T-cell (primary cell): ENCODE results near the gene AIRE. TPM values are rescaled to one million over a fixed set of nuclear protein-coding genes. Genes with fewer than 3 reads are reported as not detected.
A peak's percentile ranks its signal among the peaks of the same experiment; 100 is the strongest.

ENCODE experiments used
- ATAC-seq, 4 experiments: fragments of 200-7000 bp in 3 of 4; fragments of 150-1000 bp in 1 of 4; cut with Tn5 transposase; replicated peaks in 1 of 4; 1 replicate in 3 of 4; 2 replicates in 1 of 4; pipeline ENCODE4 v1.10.0; 2021; ENCODE audit warnings: moderate library complexity in 3 of 4, mild to moderate bottlenecking in 2 of 4, moderate number of reproducible peaks in 1 of 4
- CTCF ChIA-PET, 2 donors: fragments of 300-600 bp; sonication (Branson Sonifier 250); formaldehyde crosslinking; loops; one replicate each; lab custom pipeline; 2022; ENCODE audit warnings: antibody characterized with exemption in 2 of 2; lab: Charles Lee
- POLR2A ChIA-PET, 2 donors: fragments of 300-600 bp; sonication (Branson Sonifier 250); formaldehyde crosslinking; loops; one replicate each; lab custom pipeline; 2022; ENCODE audit warnings: antibody characterized with exemption in 2 of 2; lab: Charles Lee
- DNase-seq, 35 experiments: peaks; one replicate each; pipeline versions ENCODE4 v3.0.0 to v3.0.0-alpha.2; 2013 to 2023
- H3K27ac ChIP-seq: one replicate; pipeline ENCODE4 v1.5.1; 2013; ENCODE audit warnings: low read length
- H3K27me3 ChIP-seq, 2 experiments: replicated peaks in 1 of 2; 1 replicate in 1 of 2; 2 replicates in 1 of 2; pipeline versions ENCODE4 v1.6.1 to v1.7.0; 2013; ENCODE audit warnings: low read length in 1 of 2, mixed read lengths in 1 of 2; ENCODE audit not compliant: control insufficient read depth in 2 of 2, insufficient read depth in 2 of 2; ENCODE audit errors: extremely low read depth in 1 of 2
- H3K36me3 ChIP-seq, 2 donors: 1 replicate in 1 of 2; 2 replicates in 1 of 2; pipeline versions ENCODE4 v1.6.1 to v1.7.0; 2013; ENCODE audit warnings: low read length in 1 of 2; ENCODE audit not compliant: control insufficient read depth in 2 of 2, insufficient read depth in 1 of 2; ENCODE audit errors: extremely low read depth in 1 of 2
- H3K4me1 ChIP-seq, 2 experiments: 1 replicate in 1 of 2; 2 replicates in 1 of 2; pipeline versions ENCODE4 v1.6.1 to v1.7.0; 2013; ENCODE audit warnings: low read length in 2 of 2, mixed read lengths in 1 of 2; ENCODE audit not compliant: insufficient read depth in 2 of 2, control insufficient read depth in 1 of 2; ENCODE audit errors: extremely low read depth in 1 of 2
- H3K4me3 ChIP-seq, 2 donors: 1 replicate in 1 of 2; 2 replicates in 1 of 2; pipeline versions ENCODE4 v1.5.1 to v1.7.0; 2013; ENCODE audit warnings: mild to moderate bottlenecking in 2 of 2, low read length in 1 of 2, moderate library complexity in 1 of 2; ENCODE audit not compliant: control insufficient read depth in 1 of 2; ENCODE audit errors: extremely low read depth in 1 of 2
- H3K9me3 ChIP-seq: 2 replicates; pipeline ENCODE4 v1.7.0; 2013
- H3K27ac Mint-ChIP-seq, 2 donors: one replicate each; pipeline ENCODE4 v1.8.0; 2020 to 2021; ENCODE audit warnings: mild to moderate bottlenecking in 2 of 2, mixed read lengths in 2 of 2
- H3K27me3 Mint-ChIP-seq, 2 donors: one replicate each; pipeline ENCODE4 v1.8.0; 2021 to 2022; ENCODE audit warnings: mixed read lengths in 2 of 2
- H3K36me3 Mint-ChIP-seq: one replicate; pipeline ENCODE4 v1.8.0; 2021; ENCODE audit warnings: mixed read lengths
- H3K4me1 Mint-ChIP-seq, 3 donors: one replicate each; pipeline ENCODE4 v1.8.0; 2020 to 2022; ENCODE audit warnings: mixed read lengths in 3 of 3, mild to moderate bottlenecking in 1 of 3
- H3K4me3 Mint-ChIP-seq, 3 donors: one replicate each; pipeline ENCODE4 v1.8.0; 2020 to 2022; ENCODE audit warnings: mild to moderate bottlenecking in 3 of 3, mixed read lengths in 3 of 3, moderate library complexity in 3 of 3
- H3K9me3 Mint-ChIP-seq, 3 donors: one replicate each; pipeline ENCODE4 v1.8.0; 2020 to 2022; ENCODE audit warnings: mixed read lengths in 3 of 3
- WGBS: methylation state at CpG from one replicate; pipeline ENCODE4 v1.1.5; 2013; ENCODE audit warnings: missing lambda C conversion rate; ENCODE audit not compliant: insufficient coverage; 5-methylcytosine and 5-hydroxymethylcytosine counted together
- total RNA-seq, 35 experiments: library from RNA in 6 of 35; stranded (reverse) in 6 of 35; fragments of 120-200 nt in 1 of 35; gene quantifications; one replicate each; pipeline versions ENCODE4 v1.2.1 to v1.2.4 and lab custom pipeline; 2013 to 2026

AIRE gene
- total RNA-seq, 5 donors from 2014 or later (not counting 1 experiment from before 2014, with no cell fraction given) = 0.10 to 1.2 (median 0.47) TPM; not detected in 1

- no peaks in the 10 kb centered on the region for H3K36me3 ChIP-seq
- H3K9me3 Mint-ChIP-seq = no peaks in the 10 kb centered on the region
- POLR2A ChIA-PET = no interaction called here
- no peaks in the 10 kb centered on the region for H3K9me3 ChIP-seq
- H3K27ac Mint-ChIP-seq = peak overlapping the region; percentile 23 to 77
- H3K27me3 Mint-ChIP-seq = peaks cover 0 to 1% of the 10 kb centered on the region in 2 donors
- peak overlapping the region in 1 of 3 donors; percentile 45 for H3K4me3 Mint-ChIP-seq
- peaks cover 31 to 42% (median 31%) of the 10 kb centered on the region in 3 donors for H3K4me1 Mint-ChIP-seq
- H3K4me1 ChIP-seq = peaks cover 5 to 72% of the 10 kb centered on the region in 2 experiments
- DNase-seq = no peak
- CTCF ChIA-PET = interaction anchor here in 1 of 2 donors (0.9 kb wide), 1 partner anchor 77 kb away, joined by 4 read pairs; no protein-coding TSS in a partner anchor
- H3K27me3 ChIP-seq = peaks cover 0 to 7% of the 10 kb centered on the region in 2 experiments
- no peaks in the 10 kb centered on the region for H3K36me3 Mint-ChIP-seq
- ATAC-seq = no peak
- 79% methylated on average over 14 of the region's 14 CpGs for WGBS
- no peak overlapping the region for H3K27ac ChIP-seq
- H3K4me3 ChIP-seq = no peak overlapping the region
Measured at GRCh38 chr21:44295163-44295573, 9.5 kb downstream of the AIRE start.

GRCh38 chr21:44295646-44296045 lies 10.0 kb downstream of the AIRE start:
- Mint-ChIP-seq H3K36me3 (no peaks in the 10 kb centered on the region), H3K27me3 (no peaks in the 10 kb centered on the region), H3K9me3 (no peaks in the 10 kb centered on the region), H3K4me1 (peaks cover 26 to 41% (median 29%) of the 10 kb centered on the region in 3 donors), H3K4me3 (peak overlapping the region in 1 of 3 donors; percentile 45), H3K27ac (peak overlapping the region in 1 of 2 donors; percentile 23)
- no peaks in the 10 kb centered on the region for H3K36me3 ChIP-seq
- H3K9me3 ChIP-seq = no peaks in the 10 kb centered on the region
- peaks cover 5 to 73% of the 10 kb centered on the region in 2 experiments for H3K4me1 ChIP-seq
- no peak overlapping the region for H3K4me3 ChIP-seq
- no peak for DNase-seq
- WGBS = 63% methylated on average over 6 of the region's 10 CpGs
- no peak for ATAC-seq
- ChIA-PET POLR2A (no interaction called here), CTCF (no interaction called here)
- H3K27me3 ChIP-seq = peaks cover 0 to 7% of the 10 kb centered on the region in 2 experiments
- no peak overlapping the region for H3K27ac ChIP-seq

DNA sequence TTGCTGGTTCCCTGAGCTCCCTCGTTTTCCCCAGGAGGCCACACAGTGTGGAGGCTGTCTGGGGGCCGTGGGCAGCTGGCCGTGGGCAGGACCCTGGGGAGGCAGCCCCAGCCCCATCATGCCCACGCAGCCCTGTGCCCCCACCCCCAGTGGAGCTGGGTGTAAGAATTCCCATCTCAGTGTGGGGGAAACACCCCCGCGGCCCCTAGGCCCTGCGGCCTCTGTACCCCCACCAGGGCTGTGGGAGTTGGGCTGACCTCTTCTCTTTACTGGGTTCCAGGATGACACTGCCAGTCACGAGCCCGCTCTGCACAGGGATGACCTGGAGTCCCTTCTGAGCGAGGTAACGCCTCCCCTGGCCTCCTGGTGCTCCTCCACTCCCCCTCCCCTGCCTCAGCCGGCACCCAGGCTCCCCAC lies 10.4 kb downstream of the AIRE start:
- H3K4me3 ChIP-seq = no peak overlapping the region
- Mint-ChIP-seq H3K4me1 (peaks cover 30 to 43% (median 34%) of the 10 kb centered on the region in 3 donors), H3K4me3 (no peak overlapping the region), H3K27ac (no peak overlapping the region), H3K36me3 (no peaks in the 10 kb centered on the region), H3K27me3 (no peaks in the 10 kb centered on the region), H3K9me3 (no peaks in the 10 kb centered on the region)
- ChIA-PET CTCF (no interaction called here), POLR2A (no interaction called here)
- peaks cover 7 to 78% of the 10 kb centered on the region in 2 experiments for H3K4me1 ChIP-seq
- no peaks in the 10 kb centered on the region for H3K36me3 ChIP-seq
- 74% methylated on average over 8 of the region's 12 CpGs for WGBS
- ATAC-seq (no peak), DNase-seq (no peak)
- H3K27ac ChIP-seq = no peak overlapping the region
- H3K27me3 ChIP-seq = peaks cover 0 to 7% of the 10 kb centered on the region in 2 experiments
- H3K9me3 ChIP-seq = no peaks in the 10 kb centered on the region

GRCh38 chr21:44296916-44297315 lies 11.2 kb downstream of the AIRE start:
- Mint-ChIP-seq H3K36me3 (no peaks in the 10 kb centered on the region), H3K9me3 (no peaks in the 10 kb centered on the region), H3K27ac (no peak overlapping the region), H3K4me3 (no peak overlapping the region), H3K27me3 (no peaks in the 10 kb centered on the region), H3K4me1 (peaks cover 38 to 51% (median 42%) of the 10 kb centered on the region in 3 donors)
- Histone ChIP-seq H3K4me3 (no peak overlapping the region), H3K36me3 (no peaks in the 10 kb centered on the region), H3K27me3 (peaks cover 0 to 5% of the 10 kb centered on the region in 2 experiments), H3K27ac (no peak overlapping the region), H3K4me1 (peaks cover 7 to 84% of the 10 kb centered on the region in 2 experiments), H3K9me3 (no peaks in the 10 kb centered on the region)
- ATAC-seq = no peak
- WGBS = 86% methylated on average over 13 of the region's 13 CpGs
- ChIA-PET CTCF (no interaction called here), POLR2A (no interaction called here)
- no peak for DNase-seq

DNA sequence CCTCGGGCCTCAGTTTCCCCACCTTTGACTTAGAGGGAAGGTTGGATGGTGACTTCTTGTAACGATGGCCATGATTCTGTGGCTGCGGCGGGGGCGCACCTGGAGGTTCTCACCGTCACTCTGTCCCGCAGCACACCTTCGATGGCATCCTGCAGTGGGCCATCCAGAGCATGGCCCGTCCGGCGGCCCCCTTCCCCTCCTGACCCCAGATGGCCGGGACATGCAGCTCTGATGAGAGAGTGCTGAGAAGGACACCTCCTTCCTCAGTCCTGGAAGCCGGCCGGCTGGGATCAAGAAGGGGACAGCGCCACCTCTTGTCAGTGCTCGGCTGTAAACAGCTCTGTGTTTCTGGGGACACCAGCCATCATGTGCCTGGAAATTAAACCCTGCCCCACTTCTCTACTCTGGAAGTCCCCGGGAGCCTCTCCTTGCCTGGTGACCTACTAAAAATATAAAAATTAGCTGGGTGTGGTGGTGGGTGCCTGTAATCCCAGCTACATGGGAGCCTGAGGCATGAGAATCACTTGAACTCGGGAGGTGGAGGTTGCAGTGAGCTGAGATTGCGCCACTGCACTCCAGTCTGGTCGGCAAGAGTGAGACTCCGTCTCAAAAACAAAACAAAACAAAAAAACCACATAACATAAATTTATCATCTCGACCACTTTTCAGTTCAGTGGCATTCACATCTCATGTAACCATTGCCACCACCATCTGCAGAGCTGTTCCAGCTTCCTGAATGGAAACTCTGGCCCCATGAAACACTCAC lies 12.0 kb downstream of the AIRE start:
- Histone ChIP-seq H3K27me3 (no peaks in the 10 kb centered on the region), H3K4me1 (peaks cover 11 to 84% of the 10 kb centered on the region in 2 experiments), H3K36me3 (no peaks in the 10 kb centered on the region), H3K4me3 (no peak overlapping the region), H3K9me3 (no peaks in the 10 kb centered on the region), H3K27ac (peak overlapping the region; percentile 44)
- Mint-ChIP-seq H3K4me3 (peak overlapping the region; percentile 31 to 81 (median 51)), H3K27ac (peak overlapping the region; percentile 67 to 74), H3K36me3 (no peaks in the 10 kb centered on the region), H3K4me1 (peaks cover 46 to 56% (median 48%) of the 10 kb centered on the region in 3 donors), H3K27me3 (no peaks in the 10 kb centered on the region), H3K9me3 (no peaks in the 10 kb centered on the region)
- peak; percentile 40 to 86 (median 63) for DNase-seq
- ChIA-PET CTCF (interaction anchor here (0.7 kb wide), 3 partner anchors 11 to 220 kb away, joined by 3 read pairs; no protein-coding TSS in a partner anchor), POLR2A (no interaction called here)
- 29% methylated on average over 14 of the region's 22 CpGs for WGBS
- peak; percentile 24 to 59 (median 28) for ATAC-seq

- Mint-ChIP-seq H3K27ac (peak overlapping the region; percentile 67 to 74), H3K27me3 (no peaks in the 10 kb centered on the region), H3K4me1 (peaks cover 52 to 62% (median 53%) of the 10 kb centered on the region in 3 donors), H3K4me3 (peak overlapping the region; percentile 31 to 81 (median 51)), H3K9me3 (no peaks in the 10 kb centered on the region), H3K36me3 (no peaks in the 10 kb centered on the region)
- no peak for ATAC-seq
- no peaks in the 10 kb centered on the region for H3K27me3 ChIP-seq
- H3K27ac ChIP-seq = peak overlapping the region; percentile 44
- DNase-seq = peak in 1 of 35 experiments; percentile 41
- peaks cover 11 to 84% of the 10 kb centered on the region in 2 experiments for H3K4me1 ChIP-seq
- 100% methylated on average over 1 of the region's 2 CpGs for WGBS
- CTCF ChIA-PET = interaction anchor here (0.7 kb wide), 3 partner anchors 10 to 220 kb away, joined by 3 read pairs; no protein-coding TSS in a partner anchor
- no peaks in the 10 kb centered on the region for H3K9me3 ChIP-seq
- no peak overlapping the region for H3K4me3 ChIP-seq
- POLR2A ChIA-PET = no interaction called here
- H3K36me3 ChIP-seq = no peaks in the 10 kb centered on the region
Measured at GRCh38 chr21:44298301-44298700, 12.6 kb downstream of the AIRE start.
